Activated T-cell treated with anti-CD3 and anti-CD28 coated beads, Interleukin-2, amount 50 U/mL, for 4 hours (primary cell): ENCODE data around the gene COL25A1. TPM values are rescaled to one million over a fixed set of nuclear protein-coding genes. Genes with fewer than 3 reads are reported as not detected.
A peak's percentile ranks its signal among the peaks of the same experiment; 100 is the strongest.

Source experiments
- ATAC-seq, 2 donors: fragments of 200-7000 bp; cut with Tn5 transposase; one replicate each; pipeline ENCODE4 v1.10.0; 2021
- DNase-seq: peaks from one replicate; pipeline ENCODE4 v3.0.0-alpha.2; 2020
- H3K27me3 Mint-ChIP-seq: one replicate; pipeline ENCODE4 v1.8.0; 2021; ENCODE audit warnings: low read depth, mixed read lengths
- H3K36me3 Mint-ChIP-seq: one replicate; pipeline ENCODE4 v1.8.0; 2022; ENCODE audit warnings: mixed read lengths; ENCODE audit not compliant: insufficient read depth
- H3K4me1 Mint-ChIP-seq: one replicate; pipeline ENCODE4 v1.8.0; 2021; ENCODE audit warnings: low read depth, mixed read lengths
- H3K4me3 Mint-ChIP-seq: one replicate; pipeline ENCODE4 v1.8.0; 2021; ENCODE audit warnings: mild to moderate bottlenecking, moderate library complexity, mixed read lengths
- H3K9me3 Mint-ChIP-seq: one replicate; pipeline ENCODE4 v1.8.0; 2021; ENCODE audit warnings: mixed read lengths
- total RNA-seq, 3 donors: library from RNA; stranded (reverse); gene quantifications; one replicate each; pipeline ENCODE4 v1.2.1, GENCODE V29; 2021

COL25A1 gene
- total RNA-seq, 3 donors from 2014 or later = 0.05 TPM; not detected in 2

DNA sequence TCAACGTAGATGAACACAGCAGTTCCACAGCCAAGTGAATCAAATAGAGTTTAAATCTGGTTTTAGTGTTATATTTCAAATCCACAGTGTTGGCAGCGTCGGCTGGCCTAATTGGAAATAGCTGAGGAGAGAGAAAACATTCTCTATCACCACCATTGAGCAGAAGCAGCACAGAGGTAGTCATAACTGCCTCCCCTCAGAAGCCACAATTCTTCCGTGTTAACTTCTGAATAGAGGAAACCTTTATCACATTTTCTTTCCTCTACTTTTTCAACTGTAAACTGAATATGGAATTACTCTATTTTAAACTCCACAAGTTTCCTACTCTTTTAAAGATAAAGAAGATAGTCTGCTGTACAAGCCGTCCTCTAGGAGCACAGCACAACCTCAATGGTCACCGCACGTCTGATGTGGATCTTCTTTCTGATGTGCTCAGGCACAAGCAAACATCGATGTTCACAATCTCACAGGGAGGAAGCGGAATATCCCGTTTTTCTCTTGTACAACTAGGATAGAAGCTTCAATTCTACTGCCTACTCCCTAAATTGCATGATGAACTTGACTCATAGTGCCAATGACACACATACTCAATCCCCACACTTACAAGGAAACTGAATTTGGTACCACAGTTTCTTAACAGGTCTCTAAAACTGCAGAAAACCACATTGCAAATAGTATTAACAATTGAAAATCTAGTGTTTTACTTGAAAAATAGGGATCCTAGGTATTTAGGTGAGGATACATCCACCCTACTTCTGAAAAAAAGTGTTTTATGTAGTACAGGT lies 321.8 kb downstream of the COL25A1 start:
- Mint-ChIP-seq H3K4me1 (no peaks in the 10 kb centered on the region), H3K9me3 (no peaks in the 10 kb centered on the region), H3K4me3 (no peak overlapping the region), H3K27me3 (no peaks in the 10 kb centered on the region), H3K36me3 (no peaks in the 10 kb centered on the region)
- ATAC-seq (no peak), DNase-seq (no peak)

DNA sequence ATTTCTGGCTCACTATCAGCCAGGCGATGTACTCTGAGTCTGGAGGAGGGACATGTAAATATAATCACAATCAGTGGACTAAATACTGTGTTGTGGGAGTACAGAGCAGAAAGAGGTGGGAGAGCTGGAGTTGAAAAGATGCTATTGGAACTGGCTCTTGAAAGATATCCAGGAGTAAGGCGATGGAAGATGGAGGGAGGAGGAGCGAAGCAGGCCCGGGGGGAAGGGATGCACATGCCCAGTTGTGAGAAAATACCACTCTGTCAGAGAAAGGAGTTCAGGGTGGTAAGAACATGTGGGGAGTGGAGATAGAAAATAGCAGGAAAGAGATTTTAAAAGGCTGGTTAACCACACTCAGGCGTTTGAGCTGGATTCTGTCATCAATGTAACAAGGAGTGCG lies 322.7 kb downstream of the COL25A1 start:
- no peak overlapping the region for H3K4me3 Mint-ChIP-seq

DNA sequence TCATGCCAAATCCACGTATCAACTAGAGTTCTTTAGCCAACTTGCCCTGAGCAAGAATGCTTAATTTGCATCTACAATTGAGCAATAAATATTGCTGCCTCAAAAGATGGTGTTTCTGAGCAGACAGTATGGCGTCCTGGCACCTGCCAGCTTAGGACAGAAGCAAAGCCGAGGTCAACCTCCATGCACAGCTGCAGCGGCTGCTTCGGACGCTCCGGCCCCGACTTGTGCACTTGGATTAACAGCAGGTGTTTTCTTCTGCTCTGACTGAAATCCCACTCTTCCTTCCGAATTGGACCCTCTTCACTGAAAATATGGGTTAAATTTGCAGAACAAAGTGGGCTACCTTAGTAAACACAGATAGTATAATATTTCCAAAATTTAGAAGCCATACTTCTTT lies 324.4 kb downstream of the COL25A1 start:
- Mint-ChIP-seq H3K9me3 (no peaks in the 10 kb centered on the region), H3K4me1 (peaks cover 6% of the 10 kb centered on the region), H3K36me3 (no peaks in the 10 kb centered on the region), H3K27me3 (no peaks in the 10 kb centered on the region), H3K4me3 (no peak overlapping the region)
- ATAC-seq (no peak), DNase-seq (no peak)

More for the DNA sequence above, 322.7 kb downstream of the COL25A1 start:
- H3K27me3 Mint-ChIP-seq = no peaks in the 10 kb centered on the region
- ATAC-seq (no peak), DNase-seq (no peak)
- H3K4me1 Mint-ChIP-seq = no peaks in the 10 kb centered on the region
- no peaks in the 10 kb centered on the region for H3K36me3 Mint-ChIP-seq
- no peaks in the 10 kb centered on the region for H3K9me3 Mint-ChIP-seq

DNA sequence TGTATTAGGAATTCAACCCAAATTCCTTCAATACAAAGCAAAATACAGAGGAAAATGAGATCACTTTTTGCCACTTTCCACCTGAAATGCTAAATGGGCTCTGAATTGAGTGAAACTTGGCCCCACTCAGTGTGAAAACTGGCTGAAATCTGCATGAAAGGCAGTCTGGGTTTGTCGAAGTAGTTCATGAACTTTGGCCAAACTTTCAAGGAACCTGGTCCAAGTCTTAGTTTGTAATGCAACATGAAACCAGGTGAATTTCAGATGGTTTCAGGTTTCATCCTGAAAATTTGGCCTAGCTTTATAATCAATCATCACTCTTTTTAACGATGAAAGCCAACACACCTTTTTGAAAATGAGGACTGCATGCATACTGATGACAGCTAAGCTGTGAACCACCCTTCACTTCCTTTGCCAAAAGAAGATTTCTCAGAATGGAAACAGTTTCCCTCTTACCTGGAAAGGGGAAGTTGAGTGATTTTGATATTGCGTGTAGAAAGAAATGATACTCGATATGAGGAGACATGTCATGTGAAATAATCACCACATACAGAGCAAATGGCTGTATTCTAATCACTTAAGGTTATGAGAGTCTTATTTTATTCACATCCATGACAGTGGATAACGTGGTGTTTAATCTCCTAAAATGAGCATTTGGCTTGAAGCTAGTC lies 329.7 kb downstream of the COL25A1 start:
- H3K4me3 Mint-ChIP-seq = no peak overlapping the region
- no peak for DNase-seq

DNA sequence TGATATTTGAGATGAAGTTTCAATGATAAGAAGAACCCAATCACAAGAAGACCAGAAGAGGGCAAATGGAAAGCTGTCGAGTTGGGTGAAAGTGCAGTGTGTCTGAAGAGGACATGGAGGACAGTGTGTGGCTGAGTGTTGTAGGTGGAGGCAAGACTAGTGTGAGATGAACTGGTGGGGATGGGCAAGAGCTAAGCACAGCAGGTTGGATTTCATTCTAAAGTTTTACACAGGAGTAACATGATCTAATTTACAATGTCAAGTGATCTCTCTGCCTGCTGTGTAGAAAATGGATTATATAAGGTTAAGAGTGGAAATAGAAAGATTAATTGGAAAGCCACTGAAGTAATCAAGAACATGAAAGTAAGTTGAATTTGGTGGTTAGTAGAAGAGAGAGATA lies 331.0 kb downstream of the COL25A1 start:
- DNase-seq (no peak), ATAC-seq (no peak)
- Mint-ChIP-seq H3K27me3 (no peaks in the 10 kb centered on the region), H3K4me1 (peaks cover 25% of the 10 kb centered on the region), H3K9me3 (peaks cover 4% of the 10 kb centered on the region), H3K4me3 (no peak overlapping the region), H3K36me3 (no peaks in the 10 kb centered on the region)

More for the DNA sequence above, 329.7 kb downstream of the COL25A1 start:
- ATAC-seq = peak; percentile 77 to 83
- Mint-ChIP-seq H3K36me3 (no peaks in the 10 kb centered on the region), H3K9me3 (peaks cover 4% of the 10 kb centered on the region), H3K4me1 (peaks cover 25% of the 10 kb centered on the region), H3K27me3 (no peaks in the 10 kb centered on the region)

DNA sequence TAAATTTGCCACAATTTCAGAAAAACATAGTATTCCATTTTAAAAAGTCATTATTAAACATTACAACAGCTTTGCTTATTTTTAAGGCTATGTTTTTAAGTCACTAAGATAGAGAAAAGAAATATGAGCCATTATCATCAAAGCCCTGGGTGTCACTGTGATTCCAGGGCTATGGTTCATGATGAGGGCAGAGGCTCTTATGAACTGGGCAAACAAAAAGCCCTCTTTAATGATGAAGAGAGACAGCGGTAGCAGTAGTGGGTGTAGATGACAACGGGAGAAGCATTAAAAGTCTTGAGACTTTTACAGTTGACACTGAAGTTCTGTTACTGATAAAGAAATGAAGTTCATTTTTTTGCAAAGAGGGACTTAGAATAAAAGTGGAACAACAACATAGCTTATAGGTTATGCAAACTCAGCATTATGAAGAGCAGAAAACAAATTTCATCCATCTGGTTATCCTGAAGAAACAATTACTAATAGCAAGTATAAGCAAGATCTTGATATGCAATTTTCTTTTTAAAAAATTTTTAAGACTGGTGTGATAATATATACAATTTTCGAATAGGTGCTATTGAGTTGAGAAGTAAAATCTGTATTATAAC lies 336.9 kb downstream of the COL25A1 start:
- DNase-seq = no peak
- Mint-ChIP-seq H3K27me3 (no peaks in the 10 kb centered on the region), H3K9me3 (no peaks in the 10 kb centered on the region), H3K36me3 (no peaks in the 10 kb centered on the region), H3K4me1 (no peaks in the 10 kb centered on the region), H3K4me3 (no peak overlapping the region)
- ATAC-seq = no peak

DNA sequence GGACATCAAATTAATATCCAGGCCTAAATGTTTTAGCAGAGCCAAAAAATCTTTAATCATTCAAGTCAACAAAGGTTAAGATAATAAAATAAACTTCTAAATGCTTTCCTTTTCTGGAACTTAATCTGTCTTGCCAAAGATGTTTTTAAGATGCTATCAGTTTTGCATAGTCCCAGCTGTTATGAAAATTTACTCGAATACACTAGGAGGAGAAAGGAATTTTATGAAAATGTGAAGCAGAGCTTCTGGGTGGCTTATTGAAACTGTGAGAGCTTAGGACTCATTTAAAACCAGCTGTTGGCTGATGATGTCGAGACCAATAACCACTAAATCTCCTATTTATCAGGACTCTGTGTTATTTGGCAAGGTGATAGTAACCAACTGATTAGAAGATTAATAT lies 337.4 kb downstream of the COL25A1 start:
- no peaks in the 10 kb centered on the region for H3K36me3 Mint-ChIP-seq
- ATAC-seq = no peak
- H3K9me3 Mint-ChIP-seq = no peaks in the 10 kb centered on the region
- no peak for DNase-seq
- no peaks in the 10 kb centered on the region for H3K4me1 Mint-ChIP-seq
- no peaks in the 10 kb centered on the region for H3K27me3 Mint-ChIP-seq
- no peak overlapping the region for H3K4me3 Mint-ChIP-seq

DNA sequence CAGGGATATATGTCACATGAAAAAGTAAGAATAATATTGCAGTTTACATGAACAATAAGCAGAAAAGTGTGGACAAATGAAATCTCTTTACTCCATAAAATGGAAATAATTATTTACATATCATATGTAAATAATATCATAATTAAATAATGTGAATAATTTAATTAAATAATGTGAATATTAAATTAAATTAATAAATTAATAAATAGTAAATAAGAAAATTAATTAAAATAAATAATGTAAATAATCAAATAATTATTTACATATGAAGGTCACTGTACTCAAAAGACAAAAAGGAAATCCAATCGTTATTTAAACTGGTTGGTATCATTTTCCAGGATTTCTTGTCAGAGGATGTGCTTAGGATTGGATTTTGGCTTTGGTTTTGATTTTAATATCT lies 338.5 kb downstream of the COL25A1 start:
- Mint-ChIP-seq H3K4me1 (no peaks in the 10 kb centered on the region), H3K4me3 (no peak overlapping the region), H3K36me3 (no peaks in the 10 kb centered on the region), H3K9me3 (no peaks in the 10 kb centered on the region), H3K27me3 (no peaks in the 10 kb centered on the region)
- DNase-seq = no peak
- no peak for ATAC-seq

DNA sequence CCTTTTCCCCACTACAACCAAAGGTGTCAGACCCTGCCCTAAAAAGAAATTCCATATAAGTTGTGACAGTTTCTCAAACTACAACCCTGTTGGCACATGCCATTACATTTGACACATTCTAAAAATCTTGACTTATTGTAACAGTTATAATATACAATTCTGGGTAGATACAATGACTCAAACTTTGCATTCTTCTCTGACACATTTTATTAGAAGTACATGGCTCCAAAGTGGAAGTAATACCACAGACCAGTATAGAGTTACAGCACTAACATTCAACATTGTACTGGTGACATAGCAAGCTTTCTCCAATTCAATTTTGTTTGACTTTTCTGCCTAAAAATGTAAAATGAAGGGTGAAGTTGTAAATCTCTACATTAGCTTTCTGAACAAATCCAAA lies 343.0 kb downstream of the COL25A1 start:
- Mint-ChIP-seq H3K9me3 (no peaks in the 10 kb centered on the region), H3K36me3 (no peaks in the 10 kb centered on the region), H3K4me3 (no peak overlapping the region), H3K27me3 (peaks cover 2% of the 10 kb centered on the region), H3K4me1 (no peaks in the 10 kb centered on the region)
- DNase-seq (no peak), ATAC-seq (no peak)

DNA sequence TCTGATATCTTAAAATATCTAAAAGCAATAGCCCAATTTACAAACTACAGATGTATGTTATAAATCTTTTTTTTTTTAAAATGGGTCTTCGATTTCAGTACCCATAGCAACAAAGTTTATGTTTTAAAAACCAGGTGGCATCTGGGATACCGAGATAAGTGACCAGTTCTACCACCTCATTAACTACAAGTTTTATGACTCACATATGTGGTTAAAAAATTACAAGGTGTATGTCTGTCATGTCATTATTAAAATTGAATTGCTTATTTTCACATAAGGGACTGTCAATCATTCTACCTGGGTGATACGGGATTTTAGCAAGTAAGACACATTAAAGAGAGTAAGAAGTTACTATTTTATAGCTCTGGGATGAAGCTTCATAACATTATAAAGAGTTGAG lies 347.6 kb downstream of the COL25A1 start:
- no peaks in the 10 kb centered on the region for H3K9me3 Mint-ChIP-seq
- H3K27me3 Mint-ChIP-seq = peaks cover 2% of the 10 kb centered on the region

DNA sequence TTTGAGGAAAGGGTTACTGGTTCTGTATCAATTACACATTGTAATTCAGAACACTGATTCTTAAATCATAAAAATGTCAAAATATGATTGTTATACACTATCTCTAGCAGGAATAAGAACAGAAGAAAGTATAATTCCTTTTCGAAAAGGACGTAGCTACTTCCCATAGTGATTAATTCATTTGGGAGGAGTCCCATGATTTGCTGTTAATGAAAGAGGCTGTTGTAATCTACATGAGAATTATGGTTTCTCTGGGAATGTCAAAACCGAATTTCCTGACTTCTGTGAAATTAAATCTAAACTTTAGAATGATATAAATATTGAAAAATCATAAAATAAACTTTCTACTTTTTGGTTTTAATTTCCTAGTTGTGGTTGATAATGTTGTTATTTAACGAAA lies 348.5 kb downstream of the COL25A1 start:
- H3K36me3 Mint-ChIP-seq = no peaks in the 10 kb centered on the region
- no peaks in the 10 kb centered on the region for H3K9me3 Mint-ChIP-seq
- H3K4me3 Mint-ChIP-seq = no peak overlapping the region

More for the DNA sequence above, 347.6 kb downstream of the COL25A1 start:
- Mint-ChIP-seq H3K4me1 (no peaks in the 10 kb centered on the region), H3K4me3 (no peak overlapping the region), H3K36me3 (no peaks in the 10 kb centered on the region)
- DNase-seq (no peak), ATAC-seq (no peak)

DNA sequence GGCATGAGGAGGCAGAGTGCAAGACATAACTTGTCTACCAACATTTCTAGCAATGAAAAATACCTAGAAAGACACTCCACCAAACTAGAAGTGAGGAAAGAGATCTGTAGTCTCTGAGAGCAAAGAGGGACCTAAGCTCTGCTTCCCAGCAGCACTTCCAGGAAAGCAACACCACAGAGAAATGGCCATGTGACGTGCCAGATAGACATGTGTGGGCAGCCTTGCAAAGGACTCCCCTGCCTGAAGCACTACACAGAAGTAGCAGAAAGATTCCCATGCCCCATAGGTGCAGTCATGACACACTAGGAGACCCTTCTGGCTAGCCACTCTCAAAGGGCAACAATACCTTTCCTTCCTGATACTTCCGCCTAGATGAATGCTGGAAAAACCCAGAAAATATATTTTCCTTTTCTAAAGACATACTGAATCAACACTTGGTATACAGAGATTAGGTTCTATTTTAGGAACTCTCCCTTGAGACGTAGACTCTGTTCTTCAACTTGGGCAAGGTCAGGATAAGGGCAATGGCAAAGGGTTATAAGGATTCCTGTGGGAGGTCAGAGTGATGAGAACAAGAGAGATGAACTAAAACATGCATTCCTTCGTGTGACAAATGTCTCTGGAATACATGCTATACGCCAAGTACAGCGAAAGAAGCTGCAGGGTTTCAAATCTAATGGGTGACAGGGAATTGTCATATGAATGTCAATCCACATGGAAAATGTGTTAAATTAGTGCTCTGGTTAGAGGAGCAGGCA lies 352.1 kb downstream of the COL25A1 start:
- ATAC-seq = no peak
- H3K36me3 Mint-ChIP-seq = no peaks in the 10 kb centered on the region
- H3K27me3 Mint-ChIP-seq = no peaks in the 10 kb centered on the region
- no peaks in the 10 kb centered on the region for H3K9me3 Mint-ChIP-seq
- no peaks in the 10 kb centered on the region for H3K4me1 Mint-ChIP-seq
- no peak for DNase-seq
- no peak overlapping the region for H3K4me3 Mint-ChIP-seq

More for the DNA sequence above, 348.5 kb downstream of the COL25A1 start:
- Mint-ChIP-seq H3K27me3 (peaks cover 2% of the 10 kb centered on the region), H3K4me1 (no peaks in the 10 kb centered on the region)
- DNase-seq (no peak), ATAC-seq (no peak)

DNA sequence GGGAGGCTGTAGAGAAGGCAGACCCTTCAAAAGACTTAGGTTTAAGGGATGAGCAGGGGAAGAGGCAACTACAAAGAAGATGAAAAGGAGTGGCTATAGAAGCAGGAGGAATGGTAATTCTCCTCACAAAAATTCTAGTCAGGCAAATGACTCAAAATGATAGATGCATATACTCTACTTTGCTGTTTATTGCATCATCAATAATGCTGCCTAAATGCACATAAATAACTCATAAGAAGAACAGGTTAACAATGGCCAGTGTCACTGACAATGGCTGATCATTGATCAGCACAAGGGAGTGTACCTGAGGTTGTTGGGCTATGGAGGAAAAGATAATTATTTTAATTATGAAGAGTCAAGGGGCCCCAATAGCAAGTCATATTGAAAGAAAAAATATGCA lies 354.9 kb downstream of the COL25A1 start:
- H3K4me1 Mint-ChIP-seq = no peaks in the 10 kb centered on the region
- H3K27me3 Mint-ChIP-seq = no peaks in the 10 kb centered on the region
- no peak overlapping the region for H3K4me3 Mint-ChIP-seq
- no peak for DNase-seq
- no peaks in the 10 kb centered on the region for H3K9me3 Mint-ChIP-seq
- ATAC-seq = no peak
- H3K36me3 Mint-ChIP-seq = no peaks in the 10 kb centered on the region

DNA sequence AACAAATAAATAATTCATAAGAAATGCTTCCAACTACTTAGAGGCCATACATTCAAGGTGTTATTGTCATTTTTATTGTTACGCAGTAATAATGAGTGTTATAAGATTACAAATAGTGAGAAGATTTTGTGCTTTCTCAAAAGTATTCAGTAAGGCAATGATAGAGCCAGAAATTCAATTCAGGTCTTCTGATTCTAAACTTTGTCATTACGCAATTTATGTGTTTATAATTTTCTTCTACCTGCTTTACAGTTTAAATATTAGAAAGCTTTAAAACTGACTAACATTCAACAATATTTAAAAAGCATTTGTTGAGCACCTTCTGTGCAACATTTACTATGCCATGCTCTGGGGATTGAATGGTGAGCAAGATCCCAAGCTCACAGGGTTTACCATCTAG lies 356.2 kb downstream of the COL25A1 start:
- DNase-seq = no peak
- Mint-ChIP-seq H3K27me3 (no peaks in the 10 kb centered on the region), H3K4me1 (no peaks in the 10 kb centered on the region), H3K36me3 (no peaks in the 10 kb centered on the region), H3K4me3 (no peak overlapping the region), H3K9me3 (no peaks in the 10 kb centered on the region)
- no peak for ATAC-seq
